GM19238 (cell line): ENCODE results near the gene ENO2.
"Not testable (repeated sequence)": the region's sequence is repeated elsewhere in the genome, so short reads cannot be mapped to it uniquely, and the experiment has no call there.

Experiments used
- DNase-seq: peaks from one replicate; pipeline ENCODE4 v3.0.0; 2011; ENCODE audit warnings: low spot score; ENCODE audit not compliant: insufficient read length

Gene ENO2

DNA sequence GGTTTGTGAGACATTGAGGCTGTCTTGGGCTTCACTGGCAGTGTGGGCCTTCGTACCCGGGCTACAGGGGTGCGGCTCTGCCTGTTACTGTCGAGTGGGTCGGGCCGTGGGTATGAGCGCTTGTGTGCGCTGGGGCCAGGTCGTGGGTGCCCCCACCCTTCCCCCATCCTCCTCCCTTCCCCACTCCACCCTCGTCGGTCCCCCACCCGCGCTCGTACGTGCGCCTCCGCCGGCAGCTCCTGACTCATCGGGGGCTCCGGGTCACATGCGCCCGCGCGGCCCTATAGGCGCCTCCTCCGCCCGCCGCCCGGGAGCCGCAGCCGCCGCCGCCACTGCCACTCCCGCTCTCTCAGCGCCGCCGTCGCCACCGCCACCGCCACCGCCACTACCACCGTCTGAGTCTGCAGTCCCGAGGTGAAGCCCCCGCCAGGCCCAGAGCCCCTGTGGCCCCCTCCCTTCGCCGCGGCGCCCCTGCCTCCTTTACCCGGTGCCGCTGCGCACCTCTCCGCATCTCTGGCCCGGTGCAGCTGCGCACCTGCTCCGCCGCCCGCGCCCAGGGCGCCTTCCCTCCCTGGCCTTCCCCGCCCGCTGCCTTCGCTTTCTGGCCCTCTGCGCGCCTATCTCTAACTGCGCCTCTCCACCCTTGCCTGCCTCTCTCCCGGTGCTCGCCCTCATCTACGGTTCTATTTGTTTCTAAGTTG is at the start of gene ENO2:
Gene ENO2, plus strand, starts transcription at position 335 of the 701 bp plus-strand sequence. CDS start 1,253 bp downstream, outside the sequence.
- DNase-seq, result peak; percentile 75

DNA sequence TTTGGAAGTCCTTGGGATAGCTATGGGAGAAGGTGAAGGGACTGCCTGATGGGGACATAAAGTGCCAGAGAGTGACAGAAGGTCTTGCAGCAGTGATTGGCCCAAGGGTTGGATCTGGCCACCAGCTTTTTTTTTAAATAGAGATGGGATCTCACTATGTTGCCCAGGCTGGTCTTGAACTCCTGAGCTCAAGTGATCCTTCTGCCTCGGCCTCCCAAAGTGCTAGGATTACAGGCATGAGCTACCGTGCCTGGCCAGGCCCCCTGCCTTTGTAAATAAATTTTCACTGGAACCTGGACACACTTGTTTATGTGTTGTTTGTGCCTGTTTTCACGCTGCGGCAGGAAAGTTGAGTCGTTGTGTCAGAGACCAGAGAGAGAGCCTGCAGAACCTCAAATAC is 49.1 kb upstream of the ENO2 start:
- not testable (repeated sequence) for DNase-seq

DNA sequence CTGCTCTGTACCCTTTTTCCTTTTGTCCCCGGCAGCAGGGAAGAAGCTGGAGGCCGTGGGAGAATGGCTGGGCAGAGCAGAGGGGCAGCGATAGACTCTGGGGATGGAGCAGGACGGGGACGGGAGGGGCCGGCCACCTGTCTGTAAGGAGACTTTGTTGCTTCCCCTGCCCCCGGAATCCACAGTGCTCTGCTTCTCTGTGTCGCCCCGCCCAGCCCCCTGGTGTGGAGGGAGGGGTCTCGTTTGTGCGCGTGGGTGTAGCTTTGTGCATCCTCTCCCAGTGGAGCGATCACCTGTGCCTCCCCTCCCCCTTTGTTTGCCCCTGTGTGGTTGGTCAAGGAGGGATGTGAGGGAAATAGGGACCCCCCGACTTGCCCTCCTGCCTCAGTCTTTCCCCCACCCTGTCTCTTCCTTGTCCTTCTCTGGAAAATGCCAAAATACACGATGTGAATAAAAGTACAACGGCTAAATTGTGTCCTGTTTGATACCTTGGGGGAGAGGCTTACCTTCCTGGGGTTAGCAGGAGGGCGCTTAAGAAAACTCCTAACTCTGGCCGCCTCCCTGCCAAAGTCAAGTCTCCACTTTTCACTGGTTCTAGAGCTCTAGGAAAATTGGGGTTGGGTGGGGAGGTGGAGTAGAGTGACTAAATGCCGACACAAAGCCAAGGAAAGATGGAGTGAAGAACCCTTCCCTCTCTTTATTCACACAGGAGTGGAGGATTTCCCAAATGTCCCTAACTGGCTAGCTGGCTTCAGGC is 48.0 kb upstream of the ENO2 start:
- no peak for DNase-seq

DNA sequence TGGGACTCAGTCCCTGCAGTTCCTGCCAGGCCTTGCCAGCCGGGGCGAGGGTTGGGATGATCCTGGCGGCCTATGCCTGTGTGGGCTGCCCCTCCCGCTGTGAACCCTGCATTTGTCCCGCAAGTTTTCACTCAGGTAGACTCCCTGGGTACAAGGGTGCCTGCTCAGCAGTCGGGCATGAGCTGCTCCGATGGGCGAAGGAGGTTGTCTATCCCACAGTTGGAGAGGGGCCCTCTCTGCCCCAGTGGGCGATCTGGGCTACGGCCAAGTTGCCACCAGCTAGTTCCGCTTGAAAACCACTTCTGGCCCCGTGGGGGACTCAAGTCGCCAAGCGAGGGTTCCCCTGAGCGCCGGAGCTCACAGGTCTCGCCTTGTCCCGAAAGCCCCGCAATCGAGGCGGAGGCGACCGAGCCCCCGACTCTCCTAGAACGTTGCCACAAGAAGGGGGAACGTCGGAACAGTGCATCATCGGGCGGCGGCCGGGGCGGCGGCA is 47.4 kb upstream of the ENO2 start:
- no peak for DNase-seq

DNA sequence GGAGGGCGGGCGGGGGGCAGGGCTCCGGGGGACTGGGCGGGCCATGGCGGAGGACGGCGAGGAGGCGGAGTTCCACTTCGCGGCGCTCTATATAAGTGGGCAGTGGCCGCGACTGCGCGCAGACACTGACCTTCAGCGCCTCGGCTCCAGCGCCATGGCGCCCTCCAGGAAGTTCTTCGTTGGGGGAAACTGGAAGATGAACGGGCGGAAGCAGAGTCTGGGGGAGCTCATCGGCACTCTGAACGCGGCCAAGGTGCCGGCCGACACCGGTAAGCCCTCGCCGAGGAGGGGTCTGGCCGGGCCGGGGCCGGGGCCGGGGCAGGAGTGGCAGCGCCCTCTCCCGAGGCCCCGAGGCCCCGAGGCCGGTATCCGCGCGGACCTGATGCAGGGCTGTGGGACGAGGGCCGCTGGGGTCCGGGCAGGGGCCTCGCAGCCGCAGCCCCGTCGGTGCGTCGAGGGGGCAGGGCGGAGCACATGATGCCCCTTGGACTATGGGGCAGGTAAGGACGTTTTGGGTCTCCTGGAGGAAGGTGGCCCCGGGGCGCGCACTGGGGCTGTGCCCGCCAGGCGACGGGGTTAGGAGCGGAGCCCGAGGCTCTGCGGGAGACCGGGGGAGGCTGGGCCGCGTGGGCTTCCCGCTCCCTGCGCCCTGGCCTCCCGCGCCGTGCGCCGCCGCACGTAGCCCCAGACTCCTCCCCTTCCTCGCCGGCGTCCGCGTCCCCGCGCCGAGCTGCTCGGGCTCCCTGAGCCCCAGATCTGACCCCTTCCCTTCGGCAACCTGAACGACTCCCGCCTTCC is 46.8 kb upstream of the ENO2 start, which contains the start of gene TPI1:
Gene TPI1, plus strand, starts transcription at position 119 of the 798 bp plus-strand sequence. Its CDS starts 36 bp downstream, at position 155.
- peak; percentile 83 for DNase-seq

DNA sequence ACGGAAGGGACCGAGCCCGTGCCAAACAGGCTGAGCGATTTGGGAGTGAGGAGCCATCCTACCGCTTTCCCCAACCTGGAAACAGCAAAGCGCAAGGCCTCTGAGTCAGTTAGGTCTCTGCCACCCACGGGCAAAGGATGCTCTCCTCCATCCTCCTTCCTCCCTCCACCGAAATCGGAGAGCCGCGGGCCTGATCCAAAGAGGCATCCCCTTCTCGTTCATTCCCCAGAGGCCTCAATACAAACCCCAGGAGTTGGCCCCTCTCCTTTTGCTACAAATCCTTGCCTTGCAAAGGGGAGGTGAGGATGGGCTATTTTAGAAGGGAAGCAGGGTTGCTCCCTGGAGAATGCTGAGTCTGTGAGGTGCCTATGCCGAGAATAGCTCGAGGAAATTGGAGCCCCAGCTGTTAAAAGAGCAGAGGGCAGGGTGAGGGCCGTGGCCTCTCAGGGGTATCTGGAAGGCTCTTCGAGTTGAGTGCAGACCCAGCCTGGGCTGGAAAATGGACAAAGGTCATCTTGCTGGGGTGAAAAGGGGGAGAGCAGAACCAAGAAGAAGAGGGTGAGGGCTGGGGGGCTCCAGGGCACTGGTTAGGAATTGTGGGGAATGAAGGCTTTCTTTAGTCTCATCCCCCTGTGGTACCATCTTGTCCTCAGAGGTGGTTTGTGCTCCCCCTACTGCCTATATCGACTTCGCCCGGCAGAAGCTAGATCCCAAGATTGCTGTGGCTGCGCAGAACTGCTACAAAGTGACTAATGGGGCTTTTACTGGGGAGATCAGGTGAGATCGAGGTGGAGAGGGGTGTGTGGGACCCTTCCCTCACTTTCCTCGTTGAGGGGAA is 46.0 kb upstream of the ENO2 start:
- no peak for DNase-seq

DNA sequence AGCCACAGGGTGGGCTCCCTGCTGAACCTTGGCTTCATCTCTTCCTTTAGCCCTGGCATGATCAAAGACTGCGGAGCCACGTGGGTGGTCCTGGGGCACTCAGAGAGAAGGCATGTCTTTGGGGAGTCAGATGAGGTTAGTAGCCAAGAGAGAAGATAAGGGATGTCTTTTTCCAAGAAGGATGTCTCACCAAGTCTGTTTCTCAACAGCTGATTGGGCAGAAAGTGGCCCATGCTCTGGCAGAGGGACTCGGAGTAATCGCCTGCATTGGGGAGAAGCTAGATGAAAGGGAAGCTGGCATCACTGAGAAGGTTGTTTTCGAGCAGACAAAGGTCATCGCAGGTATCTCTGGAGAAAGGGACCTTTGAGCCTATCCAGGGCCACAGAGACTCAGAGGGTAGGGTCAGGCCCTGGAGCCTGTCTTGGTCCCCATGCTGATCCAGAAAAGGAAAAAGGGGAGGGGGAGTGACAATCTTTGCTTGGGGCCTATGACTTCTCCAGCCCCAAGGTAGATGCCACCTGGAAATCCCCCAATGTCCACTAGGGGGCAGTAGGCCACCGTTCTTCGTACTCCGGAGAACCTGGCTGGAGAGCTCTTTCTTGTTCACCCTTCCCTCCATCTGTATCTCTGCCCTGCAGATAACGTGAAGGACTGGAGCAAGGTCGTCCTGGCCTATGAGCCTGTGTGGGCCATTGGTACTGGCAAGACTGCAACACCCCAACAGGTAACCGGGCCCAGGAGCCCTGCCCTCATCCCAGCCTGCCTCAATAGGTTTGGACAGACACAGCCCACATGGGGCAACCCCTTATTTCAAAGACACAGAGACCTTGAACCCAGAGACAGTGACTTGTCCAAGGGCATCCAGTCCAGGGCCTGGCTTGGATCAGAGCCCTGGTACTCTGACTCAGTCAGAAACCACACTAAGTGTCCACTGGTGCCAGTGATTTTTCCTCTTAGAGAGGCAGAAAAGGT is 45.0 kb upstream of the ENO2 start:
- peak; percentile 79 for DNase-seq

DNA sequence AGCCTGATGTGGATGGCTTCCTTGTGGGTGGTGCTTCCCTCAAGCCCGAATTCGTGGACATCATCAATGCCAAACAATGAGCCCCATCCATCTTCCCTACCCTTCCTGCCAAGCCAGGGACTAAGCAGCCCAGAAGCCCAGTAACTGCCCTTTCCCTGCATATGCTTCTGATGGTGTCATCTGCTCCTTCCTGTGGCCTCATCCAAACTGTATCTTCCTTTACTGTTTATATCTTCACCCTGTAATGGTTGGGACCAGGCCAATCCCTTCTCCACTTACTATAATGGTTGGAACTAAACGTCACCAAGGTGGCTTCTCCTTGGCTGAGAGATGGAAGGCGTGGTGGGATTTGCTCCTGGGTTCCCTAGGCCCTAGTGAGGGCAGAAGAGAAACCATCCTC is 44.1 kb upstream of the ENO2 start:
- DNase-seq, result not testable (repeated sequence)

DNA sequence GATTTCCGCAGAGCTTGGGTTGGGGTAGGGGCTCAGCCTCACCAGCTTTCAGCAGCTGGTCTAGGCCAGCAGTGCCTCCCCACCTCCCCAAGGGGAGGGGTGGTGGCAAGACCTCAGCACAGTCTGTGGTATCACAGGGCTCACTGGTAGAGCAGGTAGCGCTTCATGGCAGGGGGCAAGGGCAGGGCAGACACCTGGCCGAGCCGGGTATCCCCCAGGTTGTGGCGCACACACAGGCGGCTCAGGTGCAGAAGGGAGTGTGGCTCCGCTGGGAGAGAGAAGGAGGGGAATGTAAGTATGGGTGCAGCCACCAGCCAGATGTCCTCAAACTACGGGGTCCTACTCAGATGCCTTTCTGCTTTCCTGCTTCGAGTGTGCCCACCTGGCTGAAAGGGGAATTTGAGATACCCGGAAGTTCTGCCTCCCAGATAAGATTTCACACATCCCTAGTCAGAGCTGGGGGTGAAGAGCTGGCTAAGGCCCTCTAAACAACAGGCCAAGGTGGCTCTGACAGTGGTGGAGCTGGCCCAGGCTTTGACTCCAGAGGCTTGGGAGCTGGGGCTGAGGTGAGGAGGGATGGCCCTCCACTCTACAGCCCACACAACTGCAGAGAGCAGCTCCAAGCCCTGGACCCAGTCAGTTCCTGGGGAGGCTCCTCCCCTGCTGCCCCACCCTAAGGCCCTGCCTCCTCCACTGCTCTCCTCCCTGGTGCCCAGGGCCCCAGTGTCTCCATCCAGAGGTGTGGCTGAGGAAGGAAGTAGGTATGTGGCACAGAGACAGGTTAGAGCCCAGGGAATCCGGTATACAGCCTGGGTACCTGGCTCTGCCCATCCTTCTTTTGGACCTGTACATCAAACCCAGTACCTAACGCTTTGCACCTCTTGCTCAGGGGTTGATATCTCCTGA is 43.1 kb upstream of the ENO2 start:
- no peak for DNase-seq

DNA sequence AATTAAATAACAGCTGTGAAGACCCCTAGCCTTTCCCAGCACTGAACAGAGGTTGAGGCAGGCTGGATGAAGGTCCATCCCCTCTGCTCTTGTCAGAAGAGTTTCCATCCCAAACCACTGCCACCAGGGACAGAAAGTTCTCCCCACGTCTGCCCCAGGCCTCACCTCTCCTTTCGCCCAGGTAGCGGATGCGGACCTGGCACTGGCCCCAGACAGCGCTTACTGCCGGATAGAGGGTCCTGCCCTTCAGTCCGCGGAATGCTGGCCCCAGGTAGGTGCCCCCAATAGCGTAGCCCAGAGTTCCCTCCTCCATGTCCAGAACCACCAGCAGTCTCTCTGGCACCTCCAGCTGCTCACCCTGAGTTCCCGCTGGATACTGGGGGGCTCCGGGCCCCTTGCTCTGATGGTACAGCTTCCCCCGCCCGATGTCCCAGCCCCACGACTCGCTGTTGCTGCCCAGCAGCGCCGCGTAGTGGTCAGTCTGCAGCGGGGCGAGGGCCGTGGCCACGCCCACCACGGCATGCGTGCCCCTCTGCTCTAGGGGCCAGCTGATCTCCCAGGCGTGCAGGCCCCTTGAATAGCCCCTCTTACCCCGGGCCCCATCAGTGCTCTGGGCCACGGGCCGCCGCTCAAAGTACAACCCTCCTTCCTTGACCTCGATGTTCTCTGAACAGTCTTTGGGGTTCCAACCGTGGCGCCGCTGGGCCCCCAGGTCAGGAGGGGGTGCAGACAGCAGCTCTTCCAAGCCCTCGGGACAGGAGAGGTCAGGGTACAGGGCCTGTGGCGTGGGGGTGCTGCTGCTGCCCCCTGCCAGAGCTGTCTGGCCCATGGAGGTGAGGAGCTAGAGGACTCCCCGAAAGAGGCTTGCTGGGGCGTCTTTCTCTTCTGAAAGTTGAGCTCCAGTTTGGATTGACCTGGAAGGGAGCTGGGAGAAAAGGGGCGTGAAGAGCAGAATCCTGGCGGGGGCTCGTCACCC is 42.0 kb upstream of the ENO2 start:
- peak; percentile 82 for DNase-seq

DNA sequence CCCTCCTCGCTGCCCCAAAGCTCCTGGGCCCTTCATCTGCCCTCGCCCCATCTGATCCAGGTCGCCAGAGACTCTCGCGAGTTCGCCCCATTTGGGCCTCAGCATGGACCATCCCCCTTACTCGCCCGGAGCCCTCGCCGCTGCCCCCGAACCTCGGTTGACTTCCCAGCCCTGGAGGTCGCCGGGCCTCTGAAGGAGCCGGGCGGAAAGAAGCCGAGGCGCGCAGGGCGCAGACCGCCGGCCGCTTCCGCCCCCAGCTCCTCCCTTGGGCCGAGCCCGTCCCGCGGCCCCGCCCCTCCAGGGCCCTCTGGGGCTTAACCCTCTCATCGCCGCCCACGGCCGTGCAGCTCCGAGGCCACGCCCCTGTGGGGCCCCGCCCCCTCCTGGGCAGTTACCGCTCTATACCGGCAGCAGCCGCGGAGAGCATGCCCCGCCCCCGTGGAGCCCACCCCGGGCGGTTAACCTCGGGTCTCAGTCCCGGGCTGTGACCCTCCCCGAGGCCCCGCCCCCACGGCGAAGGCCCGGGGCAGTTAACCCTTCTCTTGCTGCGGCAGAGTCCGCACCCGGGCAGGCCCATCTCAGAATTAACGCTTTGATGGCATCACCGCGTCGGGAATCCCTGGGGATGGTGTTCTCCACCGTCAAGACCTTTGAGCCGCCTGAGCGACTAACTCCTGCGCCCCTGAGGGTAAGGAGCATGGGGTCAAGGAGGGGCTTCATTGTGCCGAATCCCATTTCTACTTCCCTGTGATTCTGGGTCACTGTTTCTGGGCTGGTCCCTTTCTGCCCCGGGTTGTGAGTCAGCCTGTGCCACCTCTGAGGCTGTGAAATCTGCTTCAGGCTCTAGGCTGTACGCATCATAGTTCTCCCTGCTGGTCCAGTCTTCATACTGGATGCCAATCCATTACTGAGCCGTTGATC is 41.0 kb upstream of the ENO2 start, which contains the start of gene SPSB2:
Gene SPSB2, minus strand, starts transcription at position 210 of the 921 bp plus-strand sequence. CDS start 402 bp downstream, outside the sequence.
- peak; percentile 94 for DNase-seq

DNA sequence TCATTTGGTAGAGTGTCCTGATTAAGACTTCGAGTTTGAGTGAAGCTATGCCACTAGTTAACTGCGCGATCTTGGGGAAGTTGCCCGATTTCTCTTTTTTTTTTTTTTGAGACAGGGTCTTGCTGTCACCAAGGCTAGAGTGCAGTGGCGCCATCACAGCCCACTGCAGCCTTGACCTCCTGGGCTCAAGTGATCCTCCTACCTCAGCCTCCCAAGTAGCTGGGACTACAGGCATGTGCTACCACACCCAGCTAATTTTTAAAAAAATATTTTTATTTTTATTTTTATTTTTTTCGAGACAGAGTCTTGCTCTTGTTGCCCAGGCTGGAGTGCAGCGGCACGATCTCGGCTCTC is 40.4 kb upstream of the ENO2 start:
- DNase-seq, result not testable (repeated sequence)

DNA sequence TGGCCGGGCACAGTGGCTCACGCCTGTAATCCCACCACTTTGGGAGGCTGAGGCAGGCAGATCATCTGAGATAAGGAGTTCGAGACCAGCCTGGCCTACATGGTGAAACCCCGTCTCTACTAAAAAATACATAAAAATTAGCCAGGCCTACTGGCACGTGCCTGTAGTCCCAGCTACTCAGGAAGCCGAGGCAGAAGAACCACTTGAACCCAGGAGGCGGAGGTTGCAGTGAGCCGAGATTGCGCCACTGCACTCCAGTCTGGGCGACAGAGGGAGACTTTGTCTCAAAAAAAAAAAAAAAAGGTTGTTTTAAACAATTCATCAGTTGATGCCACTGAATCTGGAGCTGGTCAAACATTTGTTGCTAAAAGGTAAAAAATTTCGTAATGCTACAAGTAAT is 34.6 kb upstream of the ENO2 start:
- not testable (repeated sequence) for DNase-seq

DNA sequence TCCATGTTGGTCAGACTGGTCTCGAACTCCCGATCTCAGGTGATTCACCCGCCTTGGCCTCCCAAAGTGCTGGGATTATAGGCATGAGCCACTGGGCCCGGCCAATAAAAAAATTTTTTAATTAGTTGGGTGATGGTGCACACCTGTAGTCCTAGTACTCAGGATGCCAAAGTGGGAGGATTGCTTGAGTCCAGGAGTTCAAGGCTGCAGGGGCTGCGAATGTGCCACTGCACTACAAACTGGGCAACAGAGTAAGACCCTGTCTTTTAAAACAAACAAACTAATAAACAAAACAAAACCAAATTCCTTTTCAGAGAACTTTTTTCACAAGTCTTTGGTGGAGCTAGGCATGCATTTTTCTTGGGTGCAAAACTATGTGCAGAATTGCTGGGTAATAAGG is 31.1 kb upstream of the ENO2 start:
- DNase-seq, result no peak

DNA sequence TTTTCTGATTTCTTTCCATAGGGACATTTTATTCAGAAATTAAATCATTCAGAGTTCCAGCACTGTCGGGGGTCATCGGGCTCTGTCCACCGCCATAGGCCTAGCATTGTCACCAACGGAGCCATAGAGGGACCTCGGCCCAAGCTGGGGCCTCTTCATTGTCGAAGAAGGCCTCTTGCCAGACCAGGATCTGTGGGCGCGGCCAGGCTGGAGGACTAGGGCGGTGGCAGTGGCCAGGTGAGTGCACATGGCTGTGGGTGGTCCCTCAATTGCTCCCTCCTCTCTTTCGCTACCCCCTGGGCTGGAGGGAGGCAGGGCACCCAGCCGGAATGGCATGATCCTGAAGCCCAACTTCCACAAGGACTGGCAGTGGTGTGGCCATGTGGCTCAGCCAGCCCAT is 30.7 kb upstream of the ENO2 start:
- DNase-seq, result no peak

DNA sequence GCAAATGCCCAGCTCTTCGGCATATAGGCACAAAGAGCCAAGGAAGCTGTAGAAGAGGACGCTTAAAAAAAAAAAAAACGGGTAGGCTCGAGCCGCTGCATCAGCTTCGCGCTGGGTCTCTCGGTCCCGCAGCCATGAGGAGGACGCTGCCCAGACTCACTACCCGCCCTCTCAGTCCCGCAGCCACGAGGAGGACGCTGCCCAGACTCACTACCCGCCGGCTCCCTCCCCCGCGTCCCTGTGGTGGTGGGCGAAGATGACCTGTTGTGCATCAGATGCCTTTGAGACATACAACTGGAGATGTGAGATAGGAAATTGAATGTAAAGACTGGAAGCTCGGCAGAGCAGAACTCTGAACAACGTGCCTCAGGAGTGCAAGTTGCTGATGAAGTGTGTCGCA is 29.8 kb upstream of the ENO2 start:
- DNase-seq, result no peak
